Ectodermal cell (in vitro differentiated cells): Measurements from ENCODE around the gene TIMM22.

Experiments used
- H3K27ac ChIP-seq: 2 replicates; pipeline ENCODE4 v1.7.0; 2013; ENCODE audit warnings: mild to moderate bottlenecking, low read depth, low read length; ENCODE audit not compliant: insufficient read depth, poor library complexity, severe bottlenecking
- H3K27me3 ChIP-seq: 2 replicates; pipeline ENCODE4 v1.7.0; 2013; ENCODE audit warnings: mild to moderate bottlenecking, low read length; ENCODE audit not compliant: insufficient read depth, control insufficient read depth, poor library complexity, severe bottlenecking
- H3K36me3 ChIP-seq: one replicate; pipeline ENCODE4 v1.7.0; 2013; ENCODE audit warnings: low read length; ENCODE audit not compliant: control insufficient read depth, insufficient read depth
- H3K4me1 ChIP-seq: one replicate; pipeline ENCODE4 v1.7.0; 2013; ENCODE audit warnings: low read length; ENCODE audit not compliant: control insufficient read depth, insufficient read depth
- H3K4me3 ChIP-seq: 2 replicates; pipeline ENCODE4 v1.7.0; 2013; ENCODE audit warnings: low read depth, low read length, control low read depth; ENCODE audit not compliant: insufficient read depth
- H3K9me3 ChIP-seq: 2 replicates; pipeline ENCODE4 v1.7.0; 2013; ENCODE audit warnings: mild to moderate bottlenecking, low read length, moderate library complexity; ENCODE audit not compliant: control insufficient read depth
- WGBS, 2 experiments: methylation state at CpG; one replicate each; pipeline ENCODE4 v1.1.7; 2013; ENCODE audit warnings: missing lambda C conversion rate in 2 of 2; 5-methylcytosine and 5-hydroxymethylcytosine counted together

Gene TIMM22

GRCh38 chr17:1019451-1019850, 22.5 kb downstream of the TIMM22 start:
- Histone ChIP-seq H3K27ac (no peak overlapping the region), H3K4me1 (no peaks in the 10 kb centered on the region)

GRCh38 chr17:1021147-1021546, 24.2 kb downstream of the TIMM22 start:
- Histone ChIP-seq H3K4me3 (no peak overlapping the region), H3K27ac (no peak overlapping the region), H3K27me3 (no peaks in the 10 kb centered on the region), H3K36me3 (no peaks in the 10 kb centered on the region), H3K4me1 (no peaks in the 10 kb centered on the region), H3K9me3 (no peaks in the 10 kb centered on the region)
- WGBS, 2 experiments: 88 to 90% methylated on average over 17 of the region's 17 CpGs

More at GRCh38 chr17:1019451-1019850, 22.5 kb downstream of the TIMM22 start:
- Histone ChIP-seq H3K36me3 (no peaks in the 10 kb centered on the region), H3K4me3 (no peak overlapping the region), H3K9me3 (no peaks in the 10 kb centered on the region), H3K27me3 (no peaks in the 10 kb centered on the region)
- WGBS, 2 experiments: 91 to 95% methylated on average over 10 of the region's 10 CpGs

GRCh38 chr17:1022278-1023024, 25.5 kb downstream of the TIMM22 start:
- WGBS, 2 experiments: 86 to 91% methylated on average over 32 of the region's 32 CpGs
- no peaks in the 10 kb centered on the region for H3K36me3 ChIP-seq
- H3K9me3 ChIP-seq: no peaks in the 10 kb centered on the region
- H3K27ac ChIP-seq: no peak overlapping the region
- no peak overlapping the region for H3K4me3 ChIP-seq
- H3K4me1 ChIP-seq: no peaks in the 10 kb centered on the region
- H3K27me3 ChIP-seq: no peaks in the 10 kb centered on the region

GRCh38 chr17:1024076-1024475, 27.1 kb downstream of the TIMM22 start:
- Histone ChIP-seq H3K27me3 (no peaks in the 10 kb centered on the region), H3K9me3 (no peaks in the 10 kb centered on the region), H3K4me1 (no peaks in the 10 kb centered on the region), H3K27ac (no peak overlapping the region), H3K36me3 (no peaks in the 10 kb centered on the region), H3K4me3 (no peak overlapping the region)
- WGBS, 2 experiments: 91% methylated on average over 27 of the region's 27 CpGs

GRCh38 chr17:1025733-1026598, 29.0 kb downstream of the TIMM22 start:
- H3K9me3 ChIP-seq: no peaks in the 10 kb centered on the region
- WGBS, 2 experiments: 88% methylated on average over 30 of the region's 30 CpGs
- H3K27me3 ChIP-seq: peaks cover 6% of the 10 kb centered on the region
- no peak overlapping the region for H3K27ac ChIP-seq
- no peak overlapping the region for H3K4me3 ChIP-seq
- H3K36me3 ChIP-seq: no peaks in the 10 kb centered on the region
- no peaks in the 10 kb centered on the region for H3K4me1 ChIP-seq

GRCh38 chr17:1026599-1026975, 29.7 kb downstream of the TIMM22 start:
- no peaks in the 10 kb centered on the region for H3K4me1 ChIP-seq
- peaks cover 12% of the 10 kb centered on the region for H3K27me3 ChIP-seq
- no peak overlapping the region for H3K4me3 ChIP-seq
- 93% methylated on average over 10 of the region's 10 CpGs for WGBS, 2 experiments
- no peaks in the 10 kb centered on the region for H3K36me3 ChIP-seq
- no peak overlapping the region for H3K27ac ChIP-seq
- H3K9me3 ChIP-seq: no peaks in the 10 kb centered on the region

- no peaks in the 10 kb centered on the region for H3K36me3 ChIP-seq
- H3K4me3 ChIP-seq: no peak overlapping the region
- no peak overlapping the region for H3K27ac ChIP-seq
- no peaks in the 10 kb centered on the region for H3K9me3 ChIP-seq
- H3K4me1 ChIP-seq: peaks cover 1% of the 10 kb centered on the region
- peaks cover 16% of the 10 kb centered on the region for H3K27me3 ChIP-seq
- 95 to 96% methylated on average over 9 of the region's 9 CpGs for whole genome bisulfite sequencing, 2 experiments
Measured at GRCh38 chr17:1027044-1027443, 30.1 kb downstream of the TIMM22 start.

GRCh38 chr17:1029196-1029921, 32.4 kb downstream of the TIMM22 start:
- H3K9me3 ChIP-seq: no peaks in the 10 kb centered on the region
- no peak overlapping the region for H3K27ac ChIP-seq
- peaks cover 5% of the 10 kb centered on the region for H3K4me1 ChIP-seq
- no peak overlapping the region for H3K4me3 ChIP-seq
- H3K36me3 ChIP-seq: no peaks in the 10 kb centered on the region
- peaks cover 28% of the 10 kb centered on the region for H3K27me3 ChIP-seq
- 83 to 84% methylated on average over 30 of the region's 30 CpGs for WGBS, 2 experiments

- WGBS, 2 experiments: 87 to 88% methylated on average over 20 of the region's 20 CpGs
- Histone ChIP-seq H3K27ac (no peak overlapping the region), H3K4me1 (peaks cover 5% of the 10 kb centered on the region), H3K4me3 (no peak overlapping the region), H3K9me3 (no peaks in the 10 kb centered on the region), H3K27me3 (peaks cover 28% of the 10 kb centered on the region), H3K36me3 (no peaks in the 10 kb centered on the region)
Measured at GRCh38 chr17:1029922-1030644, 33.2 kb downstream of the TIMM22 start.
